Tibial nerve (tissue), 4 donors: ENCODE data around the gene PRSS50. TPM values are rescaled to one million over a fixed set of nuclear protein-coding genes. Genes with fewer than 3 reads are reported as not detected.
A peak's percentile ranks its signal among the peaks of the same experiment; 100 is the strongest.

Experiments used
- DNase-seq, 2 donors: peaks; one replicate each; pipeline ENCODE4 v3.0.0-alpha.2; 2019; ENCODE audit warnings: low spot score in 2 of 2
- H3K27ac ChIP-seq, 4 donors: fragments of 200-600 bp; sonication (generic) in 3 of 4; one replicate each; pipeline ENCODE4 v1.5.1; 2017 to 2019; ENCODE audit warnings: mild to moderate bottlenecking in 1 of 4
- H3K27me3 ChIP-seq, 2 donors: fragments of 200-600 bp; sonication (generic) in 1 of 2; one replicate each; pipeline versions ENCODE4 v1.5.1 to v1.6.0; 2017 to 2019
- H3K36me3 ChIP-seq, 3 donors: fragments of 200-600 bp; sonication (generic); one replicate each; pipeline ENCODE4 v1.5.1; 2018 to 2019
- H3K4me1 ChIP-seq, 4 donors: fragments of 200-600 bp; sonication (generic) in 3 of 4; one replicate each; pipeline ENCODE4 v1.5.1; 2017 to 2019
- H3K4me3 ChIP-seq, 4 donors: fragments of 200-600 bp; sonication (generic) in 3 of 4; one replicate each; pipeline ENCODE4 v1.5.1; 2017 to 2019; ENCODE audit warnings: mild to moderate bottlenecking in 1 of 4, moderate library complexity in 1 of 4
- H3K9me3 ChIP-seq, 4 donors: fragments of 200-600 bp; sonication (generic) in 3 of 4; one replicate each; pipeline ENCODE4 v1.5.1; 2017 to 2019
- CTCF ChIP-seq, 5 experiments: fragments of 200-600 bp in 3 of 5; fragments of 450-650 bp in 2 of 5; sonication (generic) in 3 of 5; IDR thresholded peaks; one replicate each; pipeline ENCODE4 v1.5.1; 2016 to 2019; ENCODE audit warnings: antibody characterized with exemption in 5 of 5, mild to moderate bottlenecking in 3 of 5, moderate library complexity in 2 of 5
- EP300 ChIP-seq, 2 donors: sonication (generic); formaldehyde crosslinking; IDR thresholded peaks; one replicate each; pipeline ENCODE4 v1.6.1; 2017; ENCODE audit warnings: antibody characterized with exemption in 2 of 2, mild to moderate bottlenecking in 1 of 2
- POLR2A ChIP-seq, 2 donors: fragments of 450-650 bp; IDR thresholded peaks; one replicate each; pipeline ENCODE4 v1.6.1; 2017; ENCODE audit warnings: antibody characterized with exemption in 2 of 2, mild to moderate bottlenecking in 2 of 2, moderate library complexity in 2 of 2
- WGBS, 2 donors: methylation state at CpG; one replicate each; pipeline ENCODE4 v1.1.5; 2018; 5-methylcytosine and 5-hydroxymethylcytosine counted together
- total RNA-seq, 4 donors: library from RNA; depleted of rRNA; stranded (reverse); fragments of >200 nt; gene quantifications; one replicate each; pipeline ENCODE4 v1.1.0, GENCODE V29; 2016

PRSS50 gene
- total RNA-seq, 4 donors from 2014 or later: 0.22 to 0.42 TPM; not detected in 2

- 8 to 21% methylated on average over 20 to 26 of the region's 30 CpGs for WGBS, 2 donors
- TF ChIP-seq EP300 (IDR thresholded peaks at IDR 0.05): no peak
- no peak for TF ChIP-seq POLR2A (IDR thresholded peaks at IDR 0.05)
- no peak for TF ChIP-seq CTCF (IDR thresholded peaks at IDR 0.05)
- Histone ChIP-seq H3K27ac (peak overlapping the region; percentile 1 to 77 (median 70)), H3K4me1 (peaks cover 0 to 67% (median 24%) of the 10 kb centered on the region in 4 donors), H3K9me3 (no peaks in the 10 kb centered on the region), H3K4me3 (peak overlapping the region; percentile 36 to 77 (median 68)), H3K36me3 (no peaks in the 10 kb centered on the region), H3K27me3 (no peaks in the 10 kb centered on the region)
- no peak for DNase-seq
These were observed 23.8 kb downstream of the PRSS50 start for GRCh38 chr3:46693892-46694226.

- DNase-seq: no peak
- no peak for TF ChIP-seq POLR2A (IDR thresholded peaks at IDR 0.05)
- TF ChIP-seq EP300 (IDR thresholded peaks at IDR 0.05): no peak
- TF ChIP-seq CTCF (IDR thresholded peaks at IDR 0.05): no peak
- Histone ChIP-seq H3K4me3 (peak within 1 kb of the TSS; percentile 36 to 77 (median 68)), H3K36me3 (peaks cover 0 to under 1% (median 0%) of the 10 kb centered on the region in 3 donors), H3K9me3 (no peaks in the 10 kb centered on the region), H3K27ac (peak within 1 kb of the TSS; percentile 44 to 77 (median 70)), H3K4me1 (peaks cover 0 to 67% (median 24%) of the 10 kb centered on the region in 4 donors), H3K27me3 (no peaks in the 10 kb centered on the region)
- WGBS, 2 donors: 2% methylated on average over 32 to 40 of the region's 71 CpGs
These were observed 24.4 kb downstream of the PRSS50 start, which contains the start of gene ALS2CL for GRCh38 chr3:46693038-46693891. ALS2CL (minus strand) TSS chr3:46693679; CDS start chr3:46689440, 4,239 bp downstream.

- WGBS, 2 donors: 45 to 63% methylated on average over 8 of the region's 11 CpGs
- Histone ChIP-seq H3K4me1 (peaks cover 0 to 67% (median 24%) of the 10 kb centered on the region in 4 donors), H3K4me3 (peak overlapping the region; percentile 36 to 77 (median 68)), H3K27ac (peak overlapping the region in 2 of 4 donors; percentile 74 to 77), H3K27me3 (no peaks in the 10 kb centered on the region), H3K36me3 (peaks cover 0 to 4% (median 0%) of the 10 kb centered on the region in 3 donors), H3K9me3 (no peaks in the 10 kb centered on the region)
- no peak for TF ChIP-seq POLR2A (IDR thresholded peaks at IDR 0.05)
- no peak for TF ChIP-seq EP300 (IDR thresholded peaks at IDR 0.05)
- TF ChIP-seq CTCF (IDR thresholded peaks at IDR 0.05): no peak
- no peak for DNase-seq
These were observed 25.1 kb downstream of the PRSS50 start for GRCh38 chr3:46692566-46692990.

- DNase-seq: no peak
- WGBS, 2 donors: 76 to 78% methylated on average over 3 to 5 of the region's 5 CpGs
- Histone ChIP-seq H3K4me1 (peaks cover 0 to 56% (median 19%) of the 10 kb centered on the region in 4 donors), H3K9me3 (no peaks in the 10 kb centered on the region), H3K36me3 (peaks cover 0 to 4% (median 0%) of the 10 kb centered on the region in 3 donors), H3K4me3 (no peak overlapping the region), H3K27me3 (no peaks in the 10 kb centered on the region), H3K27ac (no peak overlapping the region)
- no peak for TF ChIP-seq EP300 (IDR thresholded peaks at IDR 0.05)
- no peak for TF ChIP-seq POLR2A (IDR thresholded peaks at IDR 0.05)
- no peak for TF ChIP-seq CTCF (IDR thresholded peaks at IDR 0.05)
These were observed 26.9 kb downstream of the PRSS50 start for GRCh38 chr3:46690798-46691197.

- peaks cover 0 to 21% (median 0%) of the 10 kb centered on the region in 3 donors for H3K36me3 ChIP-seq
- WGBS, 2 donors: 87 to 88% methylated on average over 8 to 9 of the region's 9 CpGs
These were observed 32.2 kb downstream of the PRSS50 start for GRCh38 chr3:46685446-46685845.

More at GRCh38 chr3:46685446-46685845, 32.2 kb downstream of the PRSS50 start:
- no peak overlapping the region for H3K27ac ChIP-seq
- no peak for DNase-seq
- TF ChIP-seq EP300 (IDR thresholded peaks at IDR 0.05): no peak
- no peak overlapping the region for H3K4me3 ChIP-seq
- peaks cover 0 to 3% (median 0%) of the 10 kb centered on the region in 4 donors for H3K4me1 ChIP-seq
- no peaks in the 10 kb centered on the region for H3K27me3 ChIP-seq
- no peaks in the 10 kb centered on the region for H3K9me3 ChIP-seq
